Cerebellar nuclear complex (tissue), 1 donor: ENCODE measurements around the gene FOXO1.

Experiments
- DNase-seq, 2 experiments: peaks; one replicate each; lab custom pipeline; 2025; lab: John Stamatoyannopoulos, UW

Gene FOXO1

GRCh38 chr13:40580566-40581276 lies 85.7 kb downstream of the FOXO1 start:
- no peak for DNase-seq

GRCh38 chr13:40579535-40579934 lies 86.9 kb downstream of the FOXO1 start:
- no peak for DNase-seq

- no peak for DNase-seq
Measured at GRCh38 chr13:40578055-40578454, 88.4 kb downstream of the FOXO1 start.

- DNase-seq: no peak
Measured at GRCh38 chr13:40576369-40576768, 90.1 kb downstream of the FOXO1 start.

GRCh38 chr13:40572961-40573360 lies 93.5 kb downstream of the FOXO1 start:
- DNase-seq: no peak

- DNase-seq: no peak
Measured at GRCh38 chr13:40571338-40571963, 95.0 kb downstream of the FOXO1 start.

GRCh38 chr13:40570930-40571329 lies 95.5 kb downstream of the FOXO1 start:
- DNase-seq: no peak

- no peak for DNase-seq
Measured at GRCh38 chr13:40569024-40569350, 97.5 kb downstream of the FOXO1 start.

- no peak for DNase-seq
Measured at GRCh38 chr13:40568246-40569023, 98.0 kb downstream of the FOXO1 start.

GRCh38 chr13:40566811-40567210 lies 99.6 kb downstream of the FOXO1 start:
- no peak for DNase-seq

GRCh38 chr13:40565282-40566148 lies 100.9 kb downstream of the FOXO1 start:
- no peak for DNase-seq

GRCh38 chr13:40564342-40565001 lies 102.0 kb downstream of the FOXO1 start:
- no peak for DNase-seq

GRCh38 chr13:40563350-40564125 lies 102.9 kb downstream of the FOXO1 start:
- no peak for DNase-seq

GRCh38 chr13:40562975-40563349 lies 103.5 kb downstream of the FOXO1 start:
- no peak for DNase-seq

- DNase-seq: no peak
Measured at GRCh38 chr13:40559915-40560314, 106.5 kb downstream of the FOXO1 start.

GRCh38 chr13:40558656-40559055 lies 107.8 kb downstream of the FOXO1 start:
- DNase-seq: no peak

- DNase-seq: no peak
Measured at GRCh38 chr13:40556453-40556852, 110.0 kb downstream of the FOXO1 start.

- DNase-seq: no peak
Measured at GRCh38 chr13:40553356-40553755, 113.1 kb downstream of the FOXO1 start.

GRCh38 chr13:40552895-40553294 lies 113.5 kb downstream of the FOXO1 start:
- no peak for DNase-seq

GRCh38 chr13:40550130-40550529 lies 116.3 kb downstream of the FOXO1 start:
- DNase-seq: no peak
